HL-60 (cell line): ENCODE results near the gene MYL10.
"Not testable (repeated sequence)": the region's sequence is repeated elsewhere in the genome, so short reads cannot be mapped to it uniquely, and the experiment has no call there.

Experiments used
- DNase-seq, 2 experiments: peaks; one replicate each; pipeline ENCODE4 v3.0.0-alpha.2; 2010 to 2020; ENCODE audit warnings: low read depth in 1 of 2, low spot score in 1 of 2
- H3K27ac ChIP-seq: fragments of 250-450 bp; sonication (Bioruptor Pico); replicated peaks from 2 replicates; pipeline ENCODE4 v1.5.1; 2020; ENCODE audit warnings: mild to moderate bottlenecking, moderate library complexity
- H3K27me3 ChIP-seq: fragments of 250-450 bp; sonication (Bioruptor Pico); 2 replicates; pipeline ENCODE4 v1.5.1; 2021; ENCODE audit warnings: mild to moderate bottlenecking, moderate library complexity; ENCODE audit not compliant: insufficient read depth, poor library complexity, severe bottlenecking
- H3K4me3 ChIP-seq: replicated peaks from 2 replicates; pipeline ENCODE4 v1.5.1; 2011; ENCODE audit warnings: mild to moderate bottlenecking, control low read depth, low read length; ENCODE audit not compliant: insufficient read depth
- GABPA ChIP-seq: IDR thresholded peaks from 2 replicates; pipeline ENCODE4 v1.6.1; 2012; ENCODE audit warnings: low read depth
- POLR2AphosphoS5 ChIP-seq: IDR thresholded peaks from 2 replicates; pipeline ENCODE4 v1.6.1; 2012; ENCODE audit warnings: low read depth
- SPI1 ChIP-seq: IDR thresholded peaks from 2 replicates; pipeline ENCODE4 v1.6.1; 2012; ENCODE audit warnings: low read depth, mild to moderate bottlenecking, borderline replicate concordance
- TF ChIP-seq, protein P1 (sequence below): IDR thresholded peaks from 2 replicates; pipeline ENCODE4 v1.6.1; 2012; ENCODE audit warnings: low read depth; ENCODE audit not compliant: insufficient replicate concordance
- TF ChIP-seq, protein P2 (sequence below): IDR thresholded peaks from one replicate; pipeline ENCODE4 v1.5.1; 2011; ENCODE audit warnings: low read length, control low read depth, inconsistent platforms; ENCODE audit not compliant: insufficient read depth

The MYL10 gene

GRCh38 chr7:101606498-101606923, 22.6 kb downstream of the MYL10 start:
- DNase-seq, result no peak
- Histone ChIP-seq H3K27me3 (no peaks in the 10 kb centered on the region), H3K4me3 (no peak overlapping the region), H3K27ac (no peak overlapping the region)
- TF ChIP-seq, protein P1, sequence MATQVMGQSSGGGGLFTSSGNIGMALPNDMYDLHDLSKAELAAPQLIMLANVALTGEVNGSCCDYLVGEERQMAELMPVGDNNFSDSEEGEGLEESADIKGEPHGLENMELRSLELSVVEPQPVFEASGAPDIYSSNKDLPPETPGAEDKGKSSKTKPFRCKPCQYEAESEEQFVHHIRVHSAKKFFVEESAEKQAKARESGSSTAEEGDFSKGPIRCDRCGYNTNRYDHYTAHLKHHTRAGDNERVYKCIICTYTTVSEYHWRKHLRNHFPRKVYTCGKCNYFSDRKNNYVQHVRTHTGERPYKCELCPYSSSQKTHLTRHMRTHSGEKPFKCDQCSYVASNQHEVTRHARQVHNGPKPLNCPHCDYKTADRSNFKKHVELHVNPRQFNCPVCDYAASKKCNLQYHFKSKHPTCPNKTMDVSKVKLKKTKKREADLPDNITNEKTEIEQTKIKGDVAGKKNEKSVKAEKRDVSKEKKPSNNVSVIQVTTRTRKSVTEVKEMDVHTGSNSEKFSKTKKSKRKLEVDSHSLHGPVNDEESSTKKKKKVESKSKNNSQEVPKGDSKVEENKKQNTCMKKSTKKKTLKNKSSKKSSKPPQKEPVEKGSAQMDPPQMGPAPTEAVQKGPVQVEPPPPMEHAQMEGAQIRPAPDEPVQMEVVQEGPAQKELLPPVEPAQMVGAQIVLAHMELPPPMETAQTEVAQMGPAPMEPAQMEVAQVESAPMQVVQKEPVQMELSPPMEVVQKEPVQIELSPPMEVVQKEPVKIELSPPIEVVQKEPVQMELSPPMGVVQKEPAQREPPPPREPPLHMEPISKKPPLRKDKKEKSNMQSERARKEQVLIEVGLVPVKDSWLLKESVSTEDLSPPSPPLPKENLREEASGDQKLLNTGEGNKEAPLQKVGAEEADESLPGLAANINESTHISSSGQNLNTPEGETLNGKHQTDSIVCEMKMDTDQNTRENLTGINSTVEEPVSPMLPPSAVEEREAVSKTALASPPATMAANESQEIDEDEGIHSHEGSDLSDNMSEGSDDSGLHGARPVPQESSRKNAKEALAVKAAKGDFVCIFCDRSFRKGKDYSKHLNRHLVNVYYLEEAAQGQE, result no peak
- TF ChIP-seq, protein P2, sequence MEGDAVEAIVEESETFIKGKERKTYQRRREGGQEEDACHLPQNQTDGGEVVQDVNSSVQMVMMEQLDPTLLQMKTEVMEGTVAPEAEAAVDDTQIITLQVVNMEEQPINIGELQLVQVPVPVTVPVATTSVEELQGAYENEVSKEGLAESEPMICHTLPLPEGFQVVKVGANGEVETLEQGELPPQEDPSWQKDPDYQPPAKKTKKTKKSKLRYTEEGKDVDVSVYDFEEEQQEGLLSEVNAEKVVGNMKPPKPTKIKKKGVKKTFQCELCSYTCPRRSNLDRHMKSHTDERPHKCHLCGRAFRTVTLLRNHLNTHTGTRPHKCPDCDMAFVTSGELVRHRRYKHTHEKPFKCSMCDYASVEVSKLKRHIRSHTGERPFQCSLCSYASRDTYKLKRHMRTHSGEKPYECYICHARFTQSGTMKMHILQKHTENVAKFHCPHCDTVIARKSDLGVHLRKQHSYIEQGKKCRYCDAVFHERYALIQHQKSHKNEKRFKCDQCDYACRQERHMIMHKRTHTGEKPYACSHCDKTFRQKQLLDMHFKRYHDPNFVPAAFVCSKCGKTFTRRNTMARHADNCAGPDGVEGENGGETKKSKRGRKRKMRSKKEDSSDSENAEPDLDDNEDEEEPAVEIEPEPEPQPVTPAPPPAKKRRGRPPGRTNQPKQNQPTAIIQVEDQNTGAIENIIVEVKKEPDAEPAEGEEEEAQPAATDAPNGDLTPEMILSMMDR, result no peak
- TF ChIP-seq POLR2AphosphoS5, result no peak
- no peak for TF ChIP-seq GABPA
- no peak for TF ChIP-seq SPI1

DNA sequence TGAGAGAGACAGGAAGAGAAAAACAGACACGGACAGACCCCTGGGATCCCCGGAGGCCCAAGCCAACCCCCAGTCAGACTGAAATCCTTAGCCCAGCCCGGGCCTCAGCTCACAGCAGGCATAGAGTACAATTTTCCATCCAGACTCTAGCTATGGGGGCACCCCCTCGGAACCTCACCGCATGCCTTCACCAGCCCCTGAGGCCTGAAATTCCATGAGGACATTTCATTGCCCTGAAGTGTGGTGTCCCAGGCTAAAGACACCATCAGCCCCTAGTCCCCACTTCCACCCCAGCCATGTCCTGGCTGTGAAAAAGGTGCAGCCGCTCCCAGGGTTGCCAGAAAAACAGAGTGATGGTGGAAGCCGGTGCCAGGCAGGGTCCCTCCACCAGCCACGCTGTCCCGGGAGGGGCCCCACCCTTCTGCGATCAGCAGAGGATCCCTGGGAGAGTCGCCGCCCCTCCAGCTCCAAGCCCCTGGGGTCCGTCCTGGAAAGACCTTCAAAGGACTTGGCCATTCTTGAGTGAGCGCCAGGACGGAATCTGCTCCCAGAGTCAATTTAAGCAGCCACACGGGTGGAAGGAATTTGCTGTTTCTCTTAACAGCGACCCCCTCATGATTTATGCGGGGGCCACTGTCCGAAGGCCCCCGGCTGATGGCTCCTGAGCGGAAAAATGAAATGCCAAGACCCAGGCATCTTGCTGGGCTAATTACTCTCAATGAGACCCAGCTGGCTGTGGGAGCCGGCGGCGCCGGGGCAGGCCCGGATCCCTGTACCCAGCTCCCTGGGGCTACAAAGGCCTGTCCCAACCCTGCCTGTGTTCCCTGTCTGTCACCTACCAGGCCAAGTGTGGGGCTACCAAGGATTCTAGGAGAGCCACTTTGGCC, 23.2 kb downstream of the MYL10 start:
- H3K4me3 ChIP-seq, result no peak overlapping the region
- no peaks in the 10 kb centered on the region for H3K27me3 ChIP-seq
- no peak overlapping the region for H3K27ac ChIP-seq
- TF ChIP-seq, protein P2, result no peak
- TF ChIP-seq POLR2AphosphoS5 (no peak), GABPA (no peak), SPI1 (no peak)
- TF ChIP-seq, protein P1, result no peak
- DNase-seq, result no peak

DNA sequence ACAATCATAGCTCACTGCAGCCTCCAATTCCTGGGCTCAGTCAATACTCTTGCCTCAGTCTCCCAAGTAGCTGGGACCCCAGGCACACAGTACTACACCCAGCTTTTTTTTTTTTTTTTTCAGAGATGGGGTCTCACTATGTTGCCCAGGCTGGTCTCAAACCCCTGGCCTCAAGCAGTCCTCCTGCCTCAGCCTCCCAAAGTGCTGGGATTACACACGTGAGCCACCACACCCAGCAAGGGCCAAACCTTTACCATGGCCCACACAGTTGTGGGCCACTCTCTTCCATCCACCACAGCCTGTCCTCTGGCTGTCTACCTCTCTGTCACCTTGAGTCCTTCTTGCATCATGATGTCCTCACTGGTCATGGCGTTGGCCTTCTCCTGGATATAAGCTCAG, 24.2 kb downstream of the MYL10 start:
- DNase-seq, H3K27me3 ChIP-seq, H3K4me3 ChIP-seq, H3K27ac ChIP-seq: not testable (repeated sequence)

- H3K27ac ChIP-seq, result no peak overlapping the region
- no peak for DNase-seq
- TF ChIP-seq, protein P2, result no peak
- TF ChIP-seq GABPA (no peak), POLR2AphosphoS5 (no peak), SPI1 (no peak)
- TF ChIP-seq, protein P1, result no peak
- no peak overlapping the region for H3K4me3 ChIP-seq
- no peaks in the 10 kb centered on the region for H3K27me3 ChIP-seq
Observed at GRCh38 chr7:101604331-101604933, 24.7 kb downstream of the MYL10 start.
